Nephron (organoid): ENCODE measurements around the gene PDE11A.

Experiments used
- H3K27ac Mint-ChIP-seq, 3 experiments: 2 replicates each; pipeline ENCODE4 v1.8.0; 2020; ENCODE audit warnings: mixed read lengths in 3 of 3, mild to moderate bottlenecking in 2 of 3, moderate library complexity in 1 of 3
- H3K27me3 Mint-ChIP-seq: 2 replicates; pipeline ENCODE4 v1.8.0; 2021; ENCODE audit warnings: low read depth, mild to moderate bottlenecking, moderate library complexity, mixed read lengths
- H3K36me3 Mint-ChIP-seq: 2 replicates; pipeline ENCODE4 v1.8.0; 2020; ENCODE audit warnings: low read depth, mixed read lengths
- H3K4me1 Mint-ChIP-seq: 2 replicates; pipeline ENCODE4 v1.8.0; 2020; ENCODE audit warnings: mixed read lengths
- H3K4me3 Mint-ChIP-seq, 3 experiments: 2 replicates each; pipeline ENCODE4 v1.8.0; 2020; ENCODE audit warnings: mild to moderate bottlenecking in 3 of 3, mixed read lengths in 3 of 3, moderate library complexity in 2 of 3
- H3K9me3 Mint-ChIP-seq: 2 replicates; pipeline ENCODE4 v1.8.0; 2020; ENCODE audit warnings: mixed read lengths
- CTCF ChIP-seq, 3 experiments: fragments of 200-600 bp; sonication (generic); IDR thresholded peaks; one replicate each; pipeline ENCODE4 v1.5.0; 2021; ENCODE audit warnings: antibody characterized with exemption in 3 of 3; ENCODE audit not compliant: unreplicated experiment in 3 of 3

Gene PDE11A

DNA sequence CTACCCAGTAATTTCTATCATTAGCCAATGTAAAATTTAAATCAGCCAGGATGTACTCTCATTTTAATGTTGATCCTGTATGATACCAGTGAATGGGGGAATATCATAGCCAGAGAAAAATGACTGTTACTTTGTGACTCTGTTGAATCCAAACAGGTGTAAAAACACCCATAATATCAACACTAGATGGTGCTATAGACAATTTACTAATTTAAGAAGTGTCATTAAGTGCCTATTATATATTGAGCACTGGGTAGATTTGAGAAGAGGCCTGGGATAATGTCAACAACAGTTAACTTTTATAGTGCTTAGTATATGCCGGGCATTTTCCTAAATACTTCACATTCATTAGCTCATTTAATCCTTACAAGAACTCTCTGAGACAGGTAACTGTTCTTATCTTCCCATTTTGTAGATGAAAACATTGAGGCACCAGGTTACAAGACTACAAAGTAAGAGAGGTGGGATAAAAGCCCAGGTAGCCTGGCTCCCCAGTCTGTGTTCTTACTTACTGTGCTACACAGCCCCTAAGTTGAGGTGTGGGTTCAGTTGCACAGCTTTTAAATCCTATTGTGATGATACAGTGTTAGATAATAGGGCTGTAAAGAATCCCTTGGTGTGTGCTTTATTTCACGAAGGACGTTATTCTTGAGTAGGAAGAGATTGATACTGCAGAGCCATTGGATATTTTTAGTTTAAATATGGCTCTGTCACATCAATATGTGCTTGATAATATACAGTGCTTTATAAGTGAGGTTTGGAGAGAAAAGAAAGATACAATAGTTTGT lies 354.6 kb downstream of the PDE11A start:
- Mint-ChIP-seq H3K36me3 (no peaks in the 10 kb centered on the region), H3K27ac (peak overlapping the region in 2 of 3 experiments; percentile 20 to 94), H3K4me1 (peaks cover 16% of the 10 kb centered on the region), H3K27me3 (no peaks in the 10 kb centered on the region), H3K9me3 (no peaks in the 10 kb centered on the region), H3K4me3 (no peak overlapping the region)
- no peak for TF ChIP-seq CTCF (IDR thresholded peaks at IDR 0.05; ENCODE audit: unreplicated experiment in 3 of 3)

DNA sequence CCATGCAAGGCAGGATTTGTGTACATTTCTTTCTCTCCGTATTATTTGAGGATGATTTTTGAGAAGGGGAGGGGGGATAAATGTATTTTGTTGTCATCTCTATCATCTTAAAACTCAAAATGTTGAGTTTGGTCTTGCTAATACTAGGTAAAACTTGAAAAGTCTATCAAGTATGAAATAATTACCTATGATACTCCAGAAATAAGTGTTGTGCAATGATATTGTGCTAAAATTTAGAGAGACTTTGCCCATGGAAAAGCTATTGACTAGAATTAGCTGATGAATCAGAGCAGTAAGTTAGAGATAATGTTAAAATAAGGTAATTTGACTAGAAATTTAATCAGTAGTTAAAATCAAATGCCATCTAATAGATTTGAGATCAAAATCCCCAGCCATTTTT lies 356.1 kb downstream of the PDE11A start:
- no peaks in the 10 kb centered on the region for H3K9me3 Mint-ChIP-seq
- peaks cover 9% of the 10 kb centered on the region for H3K4me1 Mint-ChIP-seq
- H3K27me3 Mint-ChIP-seq, result no peaks in the 10 kb centered on the region
- H3K27ac Mint-ChIP-seq, result peak overlapping the region; percentile 40 to 94 (median 53)
- no peak for TF ChIP-seq CTCF (IDR thresholded peaks at IDR 0.05; ENCODE audit: unreplicated experiment in 3 of 3)
- H3K36me3 Mint-ChIP-seq, result no peaks in the 10 kb centered on the region
- H3K4me3 Mint-ChIP-seq, result no peak overlapping the region

DNA sequence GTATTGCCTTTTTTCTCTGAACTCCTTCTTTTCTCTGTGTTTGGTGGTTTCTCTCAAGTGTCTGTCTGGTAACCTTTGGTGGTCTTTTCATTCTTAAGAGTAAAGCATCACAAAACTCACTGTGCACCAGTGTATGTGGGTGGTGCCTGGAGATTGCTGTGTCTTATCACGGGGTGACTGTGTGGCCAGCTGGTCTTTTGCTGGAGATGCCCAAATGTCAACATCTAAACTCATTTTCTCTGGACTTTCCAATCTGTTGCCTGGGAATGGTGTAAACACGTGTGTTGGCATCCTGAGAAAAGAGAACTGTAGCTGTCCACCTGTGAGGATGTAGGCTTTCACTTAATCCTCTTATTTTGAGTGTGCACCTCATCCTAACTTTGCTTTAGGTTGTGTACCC lies 356.8 kb downstream of the PDE11A start:
- Mint-ChIP-seq H3K36me3 (no peaks in the 10 kb centered on the region), H3K9me3 (no peaks in the 10 kb centered on the region), H3K4me3 (no peak overlapping the region), H3K27me3 (no peaks in the 10 kb centered on the region), H3K27ac (peak overlapping the region; percentile 78 to 94 (median 90)), H3K4me1 (peaks cover 9% of the 10 kb centered on the region)
- no peak for TF ChIP-seq CTCF (IDR thresholded peaks at IDR 0.05; ENCODE audit: unreplicated experiment in 3 of 3)

- H3K4me3 Mint-ChIP-seq, result no peak overlapping the region
- TF ChIP-seq CTCF (IDR thresholded peaks at IDR 0.05; ENCODE audit: unreplicated experiment in 3 of 3), result no peak
- H3K4me1 Mint-ChIP-seq, result peaks cover 9% of the 10 kb centered on the region
Observed at GRCh38 chr2:177714704-177715103, 357.9 kb downstream of the PDE11A start.

GRCh38 chr2:177712462-177712861 lies 360.1 kb downstream of the PDE11A start:
- Mint-ChIP-seq H3K9me3 (no peaks in the 10 kb centered on the region), H3K36me3 (no peaks in the 10 kb centered on the region), H3K4me3 (no peak overlapping the region), H3K27me3 (no peaks in the 10 kb centered on the region), H3K4me1 (peaks cover 9% of the 10 kb centered on the region), H3K27ac (no peak overlapping the region)
- no peak for TF ChIP-seq CTCF (IDR thresholded peaks at IDR 0.05; ENCODE audit: unreplicated experiment in 3 of 3)

More at GRCh38 chr2:177714704-177715103, 357.9 kb downstream of the PDE11A start:
- Mint-ChIP-seq H3K9me3 (no peaks in the 10 kb centered on the region), H3K27ac (peak overlapping the region; percentile 78 to 94 (median 90)), H3K36me3 (no peaks in the 10 kb centered on the region), H3K27me3 (no peaks in the 10 kb centered on the region)
